H1 (cell line): ENCODE data around the gene TP63. TPM values are rescaled to one million over a fixed set of nuclear protein-coding genes. Genes with fewer than 3 reads are reported as not detected.
"Not testable (repeated sequence)": the region's sequence is repeated elsewhere in the genome, so short reads cannot be mapped to it uniquely, and the experiment has no call there.

Source experiments
- CTCF ChIA-PET: fragments of 300-600 bp; sonication (Branson Sonifier 250); formaldehyde crosslinking; loops from one replicate; lab custom pipeline; 2021; ENCODE audit not compliant: partially characterized antibody; lab: Charles Lee
- POLR2A ChIA-PET: fragments of 300-600 bp; sonication (Branson Sonifier 250); formaldehyde crosslinking; loops from one replicate; lab custom pipeline; 2021; ENCODE audit warnings: inconsistent platforms; ENCODE audit not compliant: partially characterized antibody; lab: Charles Lee
- DNase-seq, 2 experiments: peaks; one replicate each; pipeline versions ENCODE4 v3.0.0 to v3.0.0-alpha.2; 2010 to 2022; ENCODE audit warnings: low spot score in 2 of 2, low read depth in 1 of 2, mixed read lengths in 1 of 2
- FAIRE-seq: peaks from 2 replicates; lab custom pipeline; 2011; peaks lifted over from hg19 to GRCh38; lab: Jason Lieb, UNC
- H2AFZ ChIP-seq: 2 replicates; pipeline ENCODE4 v1.8.1; 2012; ENCODE audit warnings: low read length, inconsistent platforms
- H2AK5ac ChIP-seq: 2 replicates; pipeline ENCODE4 v1.6.1; 2013; ENCODE audit warnings: low read depth, low read length
- H2BK120ac ChIP-seq: replicated peaks from 2 replicates; pipeline ENCODE3; 2013; ENCODE audit warnings: low read depth, low read length, inconsistent platforms
- H2BK12ac ChIP-seq: 2 replicates; pipeline ENCODE4 v1.6.1; 2013; ENCODE audit warnings: low read depth, low read length
- H2BK15ac ChIP-seq: 2 replicates; pipeline ENCODE4 v1.6.1; 2013; ENCODE audit warnings: low read length
- H2BK20ac ChIP-seq: 2 replicates; pipeline ENCODE4 v1.6.1; 2013; ENCODE audit warnings: low read length
- H2BK5ac ChIP-seq: 2 replicates; pipeline ENCODE4 v1.6.1; 2013; ENCODE audit warnings: low read depth, low read length
- H3K14ac ChIP-seq: 2 replicates; pipeline ENCODE4 v1.6.1; 2013; ENCODE audit warnings: inconsistent platforms; ENCODE audit not compliant: insufficient read length
- H3K18ac ChIP-seq: 2 replicates; pipeline ENCODE4 v1.6.1; 2013; ENCODE audit warnings: low read length; ENCODE audit errors: extremely low read depth
- H3K23ac ChIP-seq: 2 replicates; pipeline ENCODE4 v1.6.1; 2013; ENCODE audit warnings: inconsistent platforms; ENCODE audit not compliant: insufficient read length
- H3K23me2 ChIP-seq: 2 replicates; pipeline ENCODE4 v1.6.1; 2013; ENCODE audit warnings: low read depth, low read length
- H3K27ac ChIP-seq: 2 replicates; pipeline ENCODE4 v1.6.1; 2011; ENCODE audit warnings: low read depth, low read length, inconsistent platforms
- H3K27me3 ChIP-seq, 4 experiments: replicated peaks in 1 of 4; 1 replicate in 1 of 4; 2 replicates in 3 of 4; pipeline versions ENCODE4 v1.6.1 to v1.8.1; 2011 to 2013; ENCODE audit warnings: low read length in 3 of 4, mild to moderate bottlenecking in 3 of 4, inconsistent platforms in 2 of 4, mixed read lengths in 2 of 4, moderate library complexity in 1 of 4; ENCODE audit not compliant: control insufficient read depth in 3 of 4, insufficient read depth in 3 of 4; ENCODE audit errors: extremely low read depth in 1 of 4
- H3K36me3 ChIP-seq, 4 experiments: 2 replicates each; pipeline versions ENCODE4 v1.6.1 to v1.8.1; 2011 to 2013; ENCODE audit warnings: mild to moderate bottlenecking in 4 of 4, low read length in 3 of 4, moderate library complexity in 2 of 4, control low read depth in 1 of 4, inconsistent platforms in 1 of 4; ENCODE audit not compliant: insufficient read depth in 4 of 4, control insufficient read depth in 2 of 4
- H3K4ac ChIP-seq: replicated peaks from 2 replicates; pipeline ENCODE3; 2013; ENCODE audit warnings: low read length, low read depth, mixed read lengths, inconsistent platforms; ENCODE audit not compliant: insufficient read length
- H3K4me1 ChIP-seq, 4 experiments: replicated peaks in 1 of 4; 1 replicate in 1 of 4; 2 replicates in 3 of 4; pipeline versions ENCODE4 v1.6.1 to v1.8.1; 2011 to 2013; ENCODE audit warnings: low read length in 3 of 4, inconsistent platforms in 2 of 4, mixed read lengths in 1 of 4; ENCODE audit not compliant: insufficient read depth in 4 of 4, control insufficient read depth in 3 of 4
- H3K4me2 ChIP-seq, 2 experiments: 2 replicates each; pipeline versions ENCODE4 v1.6.1 to v1.8.1; 2011 to 2013; ENCODE audit warnings: low read depth in 2 of 2, low read length in 2 of 2, control low read depth in 1 of 2, inconsistent platforms in 1 of 2, mild to moderate bottlenecking in 1 of 2; ENCODE audit not compliant: insufficient read depth in 1 of 2
- H3K4me3 ChIP-seq, 4 experiments: fragments of 200-600, 300-600 bp in 1 of 4; sonication (generic), shearing (Covaris generic), sonication (Bioruptor Twin) in 1 of 4; 2 replicates each; pipeline versions ENCODE4 v1.5.1 to v1.8.1; 2011 to 2016; ENCODE audit warnings: low read length in 4 of 4, low read depth in 3 of 4, control low read depth in 2 of 4, inconsistent platforms in 2 of 4, mild to moderate bottlenecking in 2 of 4, mixed read lengths in 1 of 4, moderate library complexity in 1 of 4; ENCODE audit not compliant: insufficient read depth in 2 of 4; ENCODE audit errors: extremely low read depth in 1 of 4
- H3K56ac ChIP-seq: replicated peaks from 2 replicates; pipeline ENCODE3; 2013; ENCODE audit warnings: low read depth, mild to moderate bottlenecking, mixed read lengths, low read length, inconsistent platforms; ENCODE audit not compliant: insufficient read length
- H3K79me1 ChIP-seq: 2 replicates; pipeline ENCODE4 v1.6.1; 2013; ENCODE audit warnings: low read depth, low read length, control low read depth
- H3K79me2 ChIP-seq, 2 experiments: 2 replicates each; pipeline versions ENCODE4 v1.6.1 to v1.8.1; 2012 to 2013; ENCODE audit warnings: low read length in 2 of 2, mild to moderate bottlenecking in 2 of 2, inconsistent platforms in 1 of 2; ENCODE audit not compliant: insufficient read depth in 2 of 2, control insufficient read depth in 1 of 2
- H3K9ac ChIP-seq, 4 experiments: replicated peaks in 1 of 4; 1 replicate in 1 of 4; 2 replicates in 3 of 4; pipeline versions ENCODE4 v1.6.1 to v1.8.1; 2011 to 2013; ENCODE audit warnings: low read depth in 3 of 4, low read length in 3 of 4, control low read depth in 2 of 4, mild to moderate bottlenecking in 2 of 4, moderate library complexity in 2 of 4, inconsistent platforms in 1 of 4; ENCODE audit errors: extremely low read depth in 1 of 4
- H3K9me3 ChIP-seq, 2 experiments: 2 replicates each; pipeline versions ENCODE4 v1.6.1 to v1.8.1; 2012 to 2013; ENCODE audit warnings: mild to moderate bottlenecking in 2 of 2, moderate library complexity in 2 of 2, control low read depth in 1 of 2, inconsistent platforms in 1 of 2, low read depth in 1 of 2, low read length in 1 of 2, mixed read lengths in 1 of 2; ENCODE audit not compliant: insufficient read depth in 2 of 2
- H4K20me1 ChIP-seq, 2 experiments: replicated peaks in 1 of 2; 2 replicates each; pipeline versions ENCODE3 to v1.8.1; 2011 to 2013; ENCODE audit warnings: inconsistent platforms in 2 of 2, low read length in 2 of 2, mild to moderate bottlenecking in 1 of 2; ENCODE audit not compliant: insufficient read depth in 2 of 2, control insufficient read depth in 1 of 2
- H4K5ac ChIP-seq: 2 replicates; pipeline ENCODE4 v1.6.1; 2013; ENCODE audit warnings: low read length, low read depth, mixed read lengths, inconsistent platforms; ENCODE audit not compliant: insufficient read length
- H4K8ac ChIP-seq: 2 replicates; pipeline ENCODE4 v1.8.0; 2013; ENCODE audit warnings: mild to moderate bottlenecking, moderate library complexity, low read length, inconsistent platforms; ENCODE audit not compliant: insufficient read depth; ENCODE audit errors: extremely low read depth
- H4K91ac ChIP-seq: replicated peaks from 2 replicates; pipeline ENCODE3; 2013; ENCODE audit warnings: low read length, mixed read lengths, inconsistent platforms; ENCODE audit not compliant: insufficient read length
- CREB1 ChIP-seq: IDR thresholded peaks from 2 replicates; pipeline ENCODE4 v1.6.1; 2012; ENCODE audit warnings: inconsistent platforms
- SIN3A ChIP-seq, 2 experiments: IDR thresholded peaks in 1 of 2; conservative IDR thresholded peaks in 1 of 2; 2 replicates each; pipeline ENCODE4 v1.6.1; 2011 to 2012; ENCODE audit warnings: low read length in 2 of 2, improper control_type of control experiment in 1 of 2, low read depth in 1 of 2, mild to moderate bottlenecking in 1 of 2
- WGBS, 2 experiments: shearing (Covaris generic) in 1 of 2; methylation state at CpG; one replicate each; pipeline versions ENCODE4 v1.1.6 to v1.1.7; 2013 to 2015; ENCODE audit warnings: low lambda C conversion rate in 2 of 2, mixed read lengths in 2 of 2, inconsistent platforms in 1 of 2, low coverage in 1 of 2, missing lambda C conversion rate in 1 of 2; ENCODE audit not compliant: insufficient replicate concordance in 2 of 2, insufficient coverage in 1 of 2, insufficient read length in 1 of 2; ENCODE audit errors: extremely low coverage in 1 of 2, missing lambda C conversion rate in 1 of 2; 5-methylcytosine and 5-hydroxymethylcytosine counted together
- polyA plus RNA-seq, 7 experiments: library from polyadenylated mRNA; depleted of rRNA in 3 of 7; stranded (reverse) in 5 of 7; unstranded in 2 of 7; fragments of >200 nt in 5 of 7; fragments of 200-250 nt in 2 of 7; gene quantifications; 1 replicate in 5 of 7; 2 replicates in 1 of 7; 4 replicates in 1 of 7; pipeline versions ENCODE4 v1.2.1 to v1.2.3, GENCODE V29; 2011 to 2013; ENCODE audit warnings: missing spikeins in 2 of 7, mixed read lengths in 2 of 7
- total RNA-seq: library from RNA; stranded (reverse); fragmentation: NEBNext Ultra II Directional; extraction: Animal tissue kit (Norgen Biotek cat#: 25700); gene quantifications from 2 replicates; pipeline ENCODE4 v1.2.1, GENCODE V29; 2021
- TF ChIP-seq, protein P1 (sequence below), 3 experiments: IDR thresholded peaks; 1 replicate in 2 of 3; 2 replicates in 1 of 3; pipeline versions ENCODE4 v1.5.1 to v1.6.1; 2011; ENCODE audit warnings: low read length in 3 of 3, mild to moderate bottlenecking in 3 of 3, inconsistent platforms in 2 of 3, low read depth in 1 of 3, moderate library complexity in 1 of 3; ENCODE audit not compliant: insufficient read depth in 1 of 3; ENCODE audit errors: control extremely low read depth in 1 of 3

Gene TP63
- total and polyA plus RNA-seq, 2 of the 8 experiments (the other 6 are each of a cell fraction or from before 2014, with no cell fraction given), result not detected

DNA sequence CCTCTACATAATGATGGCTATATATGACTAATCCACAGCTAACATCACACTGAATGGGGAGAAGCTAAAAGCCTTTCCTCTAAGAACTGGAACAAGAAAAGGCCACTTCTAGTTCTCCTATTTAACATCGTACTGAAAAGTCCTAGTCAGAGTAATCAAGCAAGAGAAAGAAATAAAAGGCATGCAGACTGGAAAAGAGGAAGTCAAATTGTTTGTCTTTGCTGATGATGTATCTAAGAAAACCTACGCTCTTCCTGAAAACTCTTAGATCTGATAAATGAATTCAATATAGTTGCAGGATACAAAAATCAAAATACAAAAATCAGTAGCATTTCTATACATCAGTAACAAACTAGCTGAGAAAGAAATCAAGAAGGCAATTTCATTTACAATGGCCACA, 116.9 kb downstream of the TP63 start (continued):
- TF ChIP-seq CREB1, result no peak
- TF ChIP-seq, protein P1, sequence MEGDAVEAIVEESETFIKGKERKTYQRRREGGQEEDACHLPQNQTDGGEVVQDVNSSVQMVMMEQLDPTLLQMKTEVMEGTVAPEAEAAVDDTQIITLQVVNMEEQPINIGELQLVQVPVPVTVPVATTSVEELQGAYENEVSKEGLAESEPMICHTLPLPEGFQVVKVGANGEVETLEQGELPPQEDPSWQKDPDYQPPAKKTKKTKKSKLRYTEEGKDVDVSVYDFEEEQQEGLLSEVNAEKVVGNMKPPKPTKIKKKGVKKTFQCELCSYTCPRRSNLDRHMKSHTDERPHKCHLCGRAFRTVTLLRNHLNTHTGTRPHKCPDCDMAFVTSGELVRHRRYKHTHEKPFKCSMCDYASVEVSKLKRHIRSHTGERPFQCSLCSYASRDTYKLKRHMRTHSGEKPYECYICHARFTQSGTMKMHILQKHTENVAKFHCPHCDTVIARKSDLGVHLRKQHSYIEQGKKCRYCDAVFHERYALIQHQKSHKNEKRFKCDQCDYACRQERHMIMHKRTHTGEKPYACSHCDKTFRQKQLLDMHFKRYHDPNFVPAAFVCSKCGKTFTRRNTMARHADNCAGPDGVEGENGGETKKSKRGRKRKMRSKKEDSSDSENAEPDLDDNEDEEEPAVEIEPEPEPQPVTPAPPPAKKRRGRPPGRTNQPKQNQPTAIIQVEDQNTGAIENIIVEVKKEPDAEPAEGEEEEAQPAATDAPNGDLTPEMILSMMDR (IDR thresholded peaks at IDR 0.05; ENCODE audit: control extremely low read depth in 1 of 3, insufficient read depth in 1 of 3, low read depth in 1 of 3, low read length in 3 of 3), result no peak
- TF ChIP-seq SIN3A (conservative IDR thresholded peaks at IDR 0.05 in 1 of 2, IDR thresholded peaks at IDR 0.05 in 1 of 2; ENCODE audit: low read depth in 1 of 2, low read length in 2 of 2), result no peak
- TF ChIP-seq, all 59 proteins: peak for 0

- H2BK5ac ChIP-seq, H4K91ac ChIP-seq, H3K9me3 ChIP-seq, H2BK120ac ChIP-seq, H3K79me1 ChIP-seq, FAIRE-seq, H2BK12ac ChIP-seq, POLR2A ChIA-PET, H3K18ac ChIP-seq, H3K27ac ChIP-seq, H3K4ac ChIP-seq, H2BK20ac ChIP-seq, CTCF ChIA-PET, H3K79me2 ChIP-seq, H4K5ac ChIP-seq, H3K36me3 ChIP-seq, H3K56ac ChIP-seq, DNase-seq, H2AK5ac ChIP-seq, H3K9ac ChIP-seq, H4K20me1 ChIP-seq, H3K23me2 ChIP-seq, H3K27me3 ChIP-seq, H3K4me3 ChIP-seq, H2BK15ac ChIP-seq, H3K4me1 ChIP-seq, H3K4me2 ChIP-seq, H3K14ac ChIP-seq, H3K23ac ChIP-seq, H2AFZ ChIP-seq, H4K8ac ChIP-seq: not testable (repeated sequence)
- WGBS, 2 experiments, result 90% methylated on average over 4 of the region's 4 CpGs; no CpG with 5 or more reads in 1 of the 2 experiments
These were observed 119.8 kb downstream of the TP63 start for GRCh38 chr3:189750972-189751371.
